GM19238 (cell line): ENCODE data around the gene SLC2A1.
A peak's percentile ranks its signal among the peaks of the same experiment; 100 is the strongest.

Source experiments
- DNase-seq: peaks from one replicate; pipeline ENCODE4 v3.0.0; 2011; ENCODE audit warnings: low spot score; ENCODE audit not compliant: insufficient read length

SLC2A1 gene

DNA sequence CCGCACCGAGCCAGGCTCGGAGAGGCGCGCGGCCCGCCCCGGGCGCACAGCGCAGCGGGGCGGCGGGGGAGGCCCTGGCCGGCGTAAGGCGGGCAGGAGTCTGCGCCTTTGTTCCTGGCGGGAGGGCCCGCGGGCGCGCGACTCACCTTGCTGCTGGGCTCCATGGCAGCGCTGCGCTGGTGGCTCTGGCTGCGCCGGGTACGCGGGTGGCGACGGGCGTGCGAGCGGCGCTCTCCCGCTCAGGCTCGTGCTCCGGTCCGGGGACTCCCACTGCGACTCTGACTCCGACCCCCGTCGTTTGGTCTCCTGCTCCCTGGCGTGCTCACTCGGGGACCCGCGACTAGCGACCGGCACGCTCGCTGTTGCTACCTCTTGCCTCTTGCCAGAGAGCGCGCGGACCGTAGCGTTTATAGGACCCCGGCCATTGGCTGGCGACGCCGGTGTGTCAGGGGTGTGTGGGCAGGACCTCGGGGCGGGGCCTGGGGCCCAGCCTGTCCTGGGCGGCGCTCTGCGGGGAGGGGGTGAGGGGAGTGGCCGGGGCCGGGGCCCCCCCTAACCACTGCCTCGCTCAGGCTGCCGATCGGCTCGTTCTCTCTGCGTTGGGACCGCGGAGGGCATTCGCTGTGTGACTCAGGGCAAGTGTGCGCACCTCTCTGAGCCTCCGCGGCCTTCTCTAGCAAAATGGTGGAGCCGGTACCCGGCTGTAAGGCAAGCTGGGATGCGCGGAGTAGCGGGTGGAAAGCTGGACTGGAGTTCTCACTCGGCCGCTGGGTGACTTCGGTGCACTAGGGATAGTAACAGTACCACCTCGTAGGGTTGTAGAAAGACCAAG, at the start of gene SLC2A1:
Gene SLC2A1 (minus strand): TSS at position 381 of the 832 bp plus-strand sequence. CDS start 217 bp downstream, at position 164.
- DNase-seq: peak; percentile 97

DNA sequence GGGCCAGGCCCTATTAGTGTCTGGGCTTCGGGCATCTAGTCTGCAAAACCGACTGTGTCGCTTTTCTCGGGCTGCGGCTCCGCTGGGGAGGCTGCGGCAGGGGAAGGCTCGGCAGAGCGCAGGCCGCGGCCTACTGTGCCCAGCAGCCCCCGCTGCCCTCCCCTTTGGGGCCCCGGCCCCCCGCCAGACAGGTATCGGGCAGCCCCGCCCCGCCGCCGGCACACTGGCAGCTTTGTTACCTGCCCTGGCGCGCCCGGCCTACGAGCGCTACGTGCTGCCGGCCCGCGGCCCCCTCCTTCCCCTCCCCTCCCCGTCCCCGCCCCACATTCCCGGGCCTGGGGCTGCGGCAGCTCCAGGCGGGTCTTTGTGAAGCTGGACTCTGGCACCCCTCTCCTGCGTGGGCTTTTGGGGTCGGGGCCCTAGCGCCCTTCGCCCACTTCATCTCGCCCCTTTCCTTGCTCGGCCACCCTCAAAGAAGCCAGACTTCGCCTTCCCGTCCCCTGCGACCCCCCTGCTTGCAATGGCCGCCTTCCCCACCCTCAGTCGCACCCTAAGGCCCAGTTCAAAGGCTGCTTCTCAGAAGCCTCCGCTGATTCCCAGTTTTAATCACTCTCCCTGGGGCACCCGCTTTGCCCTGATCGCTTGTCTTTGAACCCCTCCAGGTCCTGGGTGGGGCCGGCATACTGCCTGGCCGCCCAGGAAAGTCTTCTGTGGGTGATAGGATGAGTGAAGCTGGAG, 48.9 kb upstream of the SLC2A1 start:
- no peak for DNase-seq

DNA sequence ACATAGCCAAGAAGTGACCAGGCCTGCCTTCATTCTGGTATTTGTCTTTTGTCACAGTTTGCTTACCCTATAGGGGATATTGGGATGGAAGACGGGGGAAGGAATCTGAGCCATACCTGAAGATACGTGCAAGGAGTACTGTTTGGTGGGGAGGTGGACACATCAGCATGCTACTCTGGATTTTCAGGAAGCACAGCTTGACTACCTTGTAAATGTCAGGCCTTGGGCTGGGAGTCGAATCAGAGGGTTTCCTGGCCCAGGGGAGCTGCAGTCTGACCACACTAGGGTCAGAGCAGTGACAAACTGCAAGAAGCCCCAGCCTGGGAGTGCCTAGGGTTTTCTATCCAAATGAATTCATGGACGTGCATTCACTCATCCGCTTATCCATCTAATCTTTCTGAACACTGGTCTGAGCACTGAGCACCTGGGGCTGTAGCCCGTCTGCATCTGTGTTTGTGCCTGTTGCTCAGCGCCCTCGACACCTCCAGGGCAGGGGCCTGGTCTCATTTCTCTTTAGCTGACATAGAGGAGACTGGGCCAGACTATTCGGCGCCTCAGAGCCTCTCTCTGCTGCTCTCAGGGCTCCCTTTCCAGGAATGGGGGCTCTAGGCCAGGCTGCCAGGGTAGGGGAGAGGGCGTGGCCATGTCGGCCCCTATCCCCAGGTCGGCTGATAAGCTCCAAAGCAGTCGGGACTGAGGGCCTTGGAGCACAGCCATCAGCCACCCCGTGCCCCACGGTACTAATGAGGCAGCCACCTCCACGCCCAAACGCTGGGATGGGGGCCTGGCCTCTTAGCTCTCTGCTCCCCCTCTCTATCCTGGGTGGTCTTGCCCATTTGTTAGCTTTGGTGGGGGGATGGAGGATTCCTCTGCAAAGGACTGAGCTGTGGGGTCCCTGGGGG, 47.0 kb upstream of the SLC2A1 start:
- DNase-seq: no peak

DNA sequence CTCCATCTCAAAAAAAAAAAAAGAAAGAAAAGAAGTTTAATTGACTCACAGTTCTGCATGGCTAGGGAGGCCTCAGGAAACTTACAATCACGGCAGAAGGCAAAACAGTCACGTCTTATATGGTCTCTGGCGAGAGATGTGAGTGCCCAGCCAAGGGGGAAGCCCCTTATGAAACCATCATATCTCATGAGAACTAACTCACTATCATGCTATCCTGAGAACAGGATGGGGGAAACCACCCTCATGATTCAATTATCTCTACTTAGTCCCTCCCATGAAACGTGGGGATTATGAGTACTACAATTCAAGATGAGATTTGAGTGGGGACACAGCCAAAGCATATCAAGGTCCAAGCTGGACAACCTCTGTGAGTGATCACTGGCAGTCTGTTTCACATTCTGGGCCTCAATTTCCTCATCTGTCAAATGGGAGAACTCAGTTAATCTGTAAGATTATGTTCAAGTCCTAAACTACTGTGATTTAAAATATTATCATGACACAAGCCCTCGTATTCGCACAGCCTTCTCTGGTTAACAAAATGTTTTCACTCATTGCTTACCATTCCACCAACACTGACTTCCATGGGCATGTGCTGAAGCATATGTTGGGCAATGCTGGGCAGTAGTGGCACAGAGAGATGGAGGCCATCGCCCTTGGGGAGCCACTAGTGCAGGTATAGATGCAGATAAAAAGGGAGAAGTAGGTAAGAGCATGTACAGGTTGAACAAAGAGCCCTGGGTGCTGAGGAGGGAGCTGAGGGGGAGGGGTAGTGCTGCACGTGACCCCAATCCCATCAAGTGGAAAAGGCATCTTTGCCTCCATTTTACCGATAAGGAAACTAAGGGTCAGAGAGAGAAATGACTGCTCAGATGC, 46.2 kb upstream of the SLC2A1 start:
- DNase-seq: no peak

DNA sequence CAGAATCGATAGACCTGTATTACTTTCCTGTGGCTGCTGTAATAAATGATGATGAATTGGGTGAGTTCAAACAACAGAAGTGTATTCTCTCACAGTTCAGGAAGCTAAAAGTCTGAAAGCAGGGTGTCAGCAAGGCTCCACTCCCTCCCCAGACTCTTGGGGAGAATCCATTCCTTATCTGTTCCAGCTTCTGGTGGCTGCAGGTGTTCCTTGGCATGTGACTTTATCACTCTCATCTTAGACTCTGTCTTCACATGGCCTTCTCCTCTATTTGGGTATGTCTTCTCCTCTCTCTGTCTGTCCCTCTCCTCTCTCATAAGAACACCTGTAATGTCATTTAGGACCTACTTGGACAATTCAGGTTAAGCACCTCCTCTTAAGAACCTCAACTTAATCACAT, 44.1 kb upstream of the SLC2A1 start:
- DNase-seq: no peak

DNA sequence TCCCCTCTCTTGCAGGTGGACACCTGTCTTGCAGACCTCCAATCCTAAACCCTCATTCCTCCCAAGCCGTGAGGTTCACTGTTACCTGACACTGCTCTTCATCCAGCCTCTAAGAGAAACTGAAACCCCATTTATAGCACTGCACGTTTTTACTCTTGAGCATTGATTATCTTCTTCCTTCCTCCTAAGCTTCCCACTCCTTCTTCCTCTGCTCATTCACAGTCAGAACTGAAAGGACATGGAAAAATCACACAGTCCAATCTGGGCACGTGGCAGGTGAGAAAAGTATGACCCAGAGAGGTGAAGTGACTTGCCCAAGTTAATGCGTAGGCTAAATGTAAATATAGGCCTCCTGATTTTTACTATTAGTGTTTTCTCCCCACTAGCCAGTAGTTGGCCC, 43.4 kb upstream of the SLC2A1 start:
- no peak for DNase-seq

DNA sequence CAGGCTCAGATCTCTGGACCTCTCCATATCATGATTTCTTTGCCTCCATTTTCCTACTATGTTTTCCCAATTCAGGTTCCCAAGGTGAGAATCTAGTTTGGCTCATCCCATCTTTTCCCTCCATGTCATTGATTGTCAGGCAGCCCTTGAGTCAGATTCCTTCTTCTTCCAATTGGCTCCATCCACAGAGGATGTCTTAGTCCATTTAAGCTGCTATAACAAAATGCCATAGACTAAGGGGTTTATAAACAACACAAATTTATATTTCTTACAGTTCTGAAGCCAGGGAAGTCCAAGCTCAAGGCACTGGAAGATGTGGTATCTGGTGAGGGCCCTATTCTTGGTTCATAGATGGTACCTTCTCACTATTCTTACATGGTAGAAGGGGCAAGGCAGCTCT, 42.8 kb upstream of the SLC2A1 start:
- DNase-seq: no peak

DNA sequence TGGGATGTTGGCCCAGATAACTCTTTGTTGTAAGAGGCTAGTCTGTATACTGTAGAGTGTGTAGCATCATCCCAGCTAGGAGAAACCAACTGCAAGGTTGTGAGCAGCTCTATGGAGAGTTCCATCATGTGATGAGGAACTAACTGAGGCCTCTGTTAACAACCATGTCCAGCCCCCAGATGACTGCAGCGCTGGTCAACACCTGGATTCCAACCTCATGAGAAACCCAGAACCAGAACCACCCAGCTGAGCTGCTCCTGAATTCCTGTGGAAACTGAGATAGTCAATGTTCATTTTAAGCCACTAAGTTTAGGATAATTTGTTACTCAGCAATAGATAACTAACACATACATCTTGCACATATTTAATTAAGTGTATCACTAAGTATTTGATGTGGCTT, 41.6 kb upstream of the SLC2A1 start:
- DNase-seq: no peak

DNA sequence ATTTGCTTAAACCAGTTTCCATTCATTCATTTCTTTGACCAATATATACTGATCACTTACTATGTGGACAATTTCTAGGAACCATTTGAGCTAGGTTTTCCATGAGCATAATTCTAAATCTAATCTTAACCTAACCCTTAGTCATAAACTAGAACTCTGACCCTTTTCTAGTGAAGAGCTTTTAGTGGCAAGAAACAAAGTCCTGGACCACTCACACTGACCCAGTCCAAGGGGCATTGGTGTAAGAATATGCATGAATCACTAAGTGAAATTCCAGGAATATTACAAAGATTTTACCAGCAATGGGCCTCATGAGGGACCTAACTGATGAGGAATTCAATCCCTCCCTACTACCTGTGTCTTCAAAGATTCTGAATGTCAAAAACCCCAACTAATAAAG, 40.6 kb upstream of the SLC2A1 start:
- DNase-seq: no peak

DNA sequence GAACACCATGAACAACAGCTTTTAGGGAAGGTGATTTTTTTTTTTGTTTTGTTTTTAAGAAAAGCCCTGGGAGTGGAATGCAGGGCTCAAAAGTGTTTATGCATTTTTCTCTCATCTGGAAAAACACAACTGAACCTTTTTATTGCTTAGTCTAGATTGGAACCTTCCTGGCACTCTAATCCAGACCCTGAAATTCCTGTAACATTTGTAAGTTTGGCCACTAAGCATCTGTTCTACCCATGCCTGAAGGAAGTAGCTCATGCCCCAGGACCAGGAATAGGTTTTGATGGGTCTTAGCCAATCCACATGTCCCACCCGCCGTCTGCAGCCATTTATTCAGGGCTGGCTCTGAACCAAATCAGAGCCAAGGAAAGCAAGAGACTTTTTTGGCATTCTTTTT, 39.7 kb upstream of the SLC2A1 start:
- no peak for DNase-seq

DNA sequence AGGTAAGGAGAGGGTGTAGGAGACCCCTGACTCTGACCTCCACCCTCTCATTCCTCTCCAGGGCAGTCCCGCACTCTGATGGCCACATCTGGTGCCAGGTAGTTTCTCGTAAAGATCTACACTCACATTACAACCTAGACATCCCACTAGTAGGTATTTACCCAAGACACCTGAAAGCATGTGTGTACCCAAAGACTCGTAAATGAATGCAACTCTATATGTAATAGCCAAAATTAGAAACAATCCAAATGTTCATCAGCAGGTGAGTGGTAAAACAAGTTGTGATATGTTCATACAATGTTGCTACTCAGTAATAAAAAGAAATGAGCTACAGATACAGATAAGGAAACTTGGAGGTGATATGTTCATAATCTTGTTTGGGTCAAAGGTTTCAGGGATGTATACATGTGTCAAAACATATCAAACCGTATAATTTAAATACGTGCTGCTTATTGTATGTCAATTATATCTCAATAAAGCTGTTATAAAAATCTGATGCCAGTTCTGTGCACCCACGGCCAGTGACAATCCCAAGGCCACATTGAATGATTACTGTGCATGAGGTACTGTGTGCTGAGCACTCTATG, 37.8 kb upstream of the SLC2A1 start:
- DNase-seq: no peak

DNA sequence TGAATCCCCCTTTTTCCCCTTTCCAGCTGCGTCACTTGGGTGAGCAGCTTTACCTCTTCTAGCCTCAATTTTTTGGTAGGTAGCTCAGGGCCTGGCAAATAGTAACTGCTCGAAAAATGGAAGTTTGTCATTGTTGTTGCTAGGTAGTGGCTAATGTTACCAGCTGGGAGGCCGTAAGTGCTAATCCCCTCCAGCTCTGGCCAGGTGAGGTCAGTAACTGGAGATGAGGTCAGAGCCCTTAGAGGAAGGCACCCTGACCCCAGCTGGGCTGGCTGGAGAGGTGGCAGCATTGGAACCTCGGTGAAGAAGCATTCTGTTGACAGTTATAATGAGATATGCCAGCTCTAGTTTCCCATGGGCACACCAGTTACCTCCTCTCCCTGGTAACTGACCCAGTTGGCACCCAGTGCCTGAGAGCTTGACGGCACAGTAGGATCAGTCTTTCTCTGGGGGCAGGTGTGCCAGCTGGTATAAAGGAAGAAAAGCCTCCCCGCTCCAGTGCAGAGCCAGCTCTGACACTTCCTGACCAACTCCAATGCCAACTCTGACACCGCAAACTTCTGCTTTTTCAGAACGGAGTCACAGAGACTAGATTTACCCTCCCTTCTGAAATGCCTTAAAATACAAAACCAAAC, 35.0 kb upstream of the SLC2A1 start:
- DNase-seq: no peak

DNA sequence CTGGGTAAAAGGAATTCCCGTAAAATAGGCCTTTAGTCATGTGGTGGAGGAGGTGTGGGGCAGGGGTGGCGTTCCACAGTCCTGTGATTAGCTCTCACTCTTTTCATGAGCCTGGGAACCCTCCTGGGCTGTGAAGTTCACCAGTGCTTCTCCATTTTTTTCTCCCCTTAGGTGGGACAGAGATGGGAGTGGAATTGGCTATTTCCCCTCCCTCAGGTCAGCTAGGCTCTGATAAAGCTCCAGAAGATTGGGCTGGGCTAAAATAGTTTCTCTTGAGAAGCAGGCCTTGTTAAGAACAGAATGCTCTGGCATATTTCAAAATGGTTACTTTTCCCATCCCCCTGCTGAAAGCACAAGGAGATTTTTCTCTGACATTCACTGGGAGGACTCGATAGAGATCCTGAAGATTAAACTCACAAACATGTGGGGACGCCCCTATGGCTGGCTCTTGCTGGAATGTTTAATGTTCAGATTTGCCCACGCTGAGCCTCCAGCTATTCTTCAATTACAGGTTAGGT, 33.4 kb upstream of the SLC2A1 start:
- DNase-seq: no peak

DNA sequence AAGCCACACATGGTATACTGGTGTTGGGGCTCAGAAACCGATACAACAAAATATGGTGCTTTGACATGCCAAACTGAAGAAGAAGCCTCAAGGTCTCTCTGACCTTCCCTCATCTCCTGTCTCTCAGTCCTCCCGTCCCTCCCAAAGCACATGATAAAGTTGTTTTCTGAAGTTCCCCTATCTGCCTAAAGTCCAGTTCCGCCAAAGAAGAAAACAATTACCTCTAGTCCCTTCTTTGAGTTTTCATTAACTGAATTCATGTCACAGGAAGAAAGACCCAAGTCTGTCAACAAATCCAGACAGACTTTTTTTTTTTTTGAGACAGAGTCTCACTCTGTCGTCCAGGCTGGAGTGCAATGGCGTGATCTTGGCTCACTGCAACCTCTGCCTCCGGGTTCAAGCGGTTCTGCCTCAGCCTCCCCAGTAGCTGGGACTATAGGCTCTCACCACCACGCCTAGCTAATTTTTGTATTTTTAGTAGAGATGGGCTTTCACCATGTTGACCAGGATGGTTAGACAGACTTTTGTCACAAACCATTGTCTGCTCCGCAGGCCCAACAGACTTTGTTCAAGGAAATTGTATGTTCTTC, 32.2 kb upstream of the SLC2A1 start:
- no peak for DNase-seq

DNA sequence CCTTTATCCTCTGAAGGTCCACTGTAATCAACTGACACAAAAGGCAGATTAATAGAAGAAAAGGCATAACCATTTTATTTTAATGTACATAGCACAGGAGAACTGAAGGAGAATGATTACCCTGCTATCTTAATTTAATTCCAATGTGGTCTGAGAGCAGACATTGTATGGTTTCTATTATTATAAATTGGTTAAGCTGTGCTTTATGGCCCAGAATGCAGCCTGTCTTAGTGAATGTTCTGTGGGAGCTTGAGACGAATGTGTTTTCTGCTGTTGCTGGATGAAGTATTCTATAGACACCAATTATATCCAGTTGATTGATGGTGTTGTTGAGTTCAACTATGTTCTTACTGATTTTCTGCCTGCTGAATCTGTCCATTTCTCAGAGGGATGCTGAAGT, 25.0 kb upstream of the SLC2A1 start:
- no peak for DNase-seq

DNA sequence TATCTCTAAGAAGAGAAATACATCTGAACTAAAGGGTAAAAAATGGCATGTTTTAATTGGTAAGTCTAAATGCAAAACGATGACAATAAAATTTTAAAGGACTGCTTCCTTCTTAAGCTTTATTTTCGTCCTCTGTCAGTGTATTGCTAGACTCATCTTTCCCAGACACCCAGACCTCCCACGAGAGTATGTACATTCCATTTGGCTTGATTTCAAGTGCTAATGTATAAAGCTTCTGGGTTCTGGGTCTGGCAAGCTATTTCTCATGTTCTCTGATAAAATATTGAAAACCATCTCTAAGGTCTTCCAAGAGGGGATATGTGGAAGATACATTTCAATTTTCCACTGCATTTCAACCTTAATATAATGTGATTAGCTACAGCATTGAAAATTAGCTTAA, 24.6 kb upstream of the SLC2A1 start:
- DNase-seq: no peak

DNA sequence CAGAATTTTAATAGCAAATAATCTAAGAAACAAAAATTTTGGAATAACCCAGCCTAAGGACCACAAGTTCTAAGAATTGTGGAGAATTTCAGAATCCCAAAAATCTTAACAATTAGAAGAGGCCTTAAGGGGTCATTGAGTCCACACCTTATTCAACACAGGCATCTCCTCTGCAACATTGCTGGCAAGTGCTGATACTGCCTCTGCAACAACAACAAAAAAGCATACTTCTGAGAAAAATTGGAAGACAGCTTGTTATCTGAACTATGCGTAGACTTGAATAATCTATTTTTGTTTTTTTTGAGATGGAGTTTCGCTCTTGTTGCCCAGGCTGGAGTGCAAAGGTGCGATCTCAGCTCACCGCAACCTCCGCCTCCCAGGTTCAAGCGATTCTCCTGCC, 24.0 kb upstream of the SLC2A1 start:
- DNase-seq: no peak

DNA sequence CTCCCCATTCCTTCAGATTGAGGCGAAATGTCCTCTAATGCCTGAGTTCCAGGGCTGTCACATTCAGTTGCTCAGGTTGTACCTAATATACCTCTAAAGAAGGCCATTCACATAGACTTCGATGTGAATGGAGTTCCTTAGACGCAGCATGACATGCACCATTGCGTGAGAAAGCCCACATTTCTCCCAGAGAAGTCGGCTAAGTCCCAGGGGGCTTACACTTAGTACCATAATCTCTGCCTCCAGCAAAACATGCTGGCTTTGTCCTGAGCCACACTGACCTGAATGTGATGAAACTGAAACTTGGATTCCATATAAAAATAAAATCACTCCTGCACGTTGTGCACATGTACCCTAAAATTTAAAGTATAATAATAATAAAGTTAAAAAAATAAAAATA, 23.2 kb upstream of the SLC2A1 start:
- DNase-seq: no peak

DNA sequence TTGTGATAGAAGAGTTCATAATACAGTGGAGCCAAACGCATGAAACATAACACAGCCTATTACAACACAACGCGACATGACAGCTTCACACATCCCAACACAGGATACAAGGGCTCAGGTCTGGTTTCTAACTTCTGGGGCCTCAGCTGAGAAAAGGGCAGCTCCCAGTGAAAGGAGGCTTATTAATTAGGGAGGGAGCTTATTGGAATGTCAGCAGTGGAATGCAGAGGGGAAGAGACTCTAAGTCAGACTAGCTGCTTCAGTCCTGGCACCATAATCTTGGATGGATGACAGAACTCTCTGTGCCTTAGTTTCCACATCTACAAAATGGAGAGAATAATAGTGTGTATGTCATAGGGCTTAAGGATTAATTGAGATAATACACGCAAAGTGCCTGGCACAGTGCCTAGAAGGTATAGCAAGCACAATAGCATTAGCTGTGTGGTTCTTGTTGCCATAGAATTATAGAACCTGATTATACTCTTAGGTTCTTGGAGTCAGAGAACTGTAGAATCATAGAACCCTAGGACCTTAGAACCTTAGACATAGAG, 22.7 kb upstream of the SLC2A1 start:
- no peak for DNase-seq
